Activated T-helper 9 cell treated with anti-CD3 and anti-CD28 coated beads, Interleukin-2, amount 50 U/mL, for 16 hours (primary cell): Measurements from ENCODE around the gene NR0B1.

Experiments used
- DNase-seq: peaks from one replicate; pipeline ENCODE4 v3.0.0-alpha.2; 2020; ENCODE audit warnings: low read depth

Gene NR0B1

GRCh38 chrX:30270639-30271038 lies 38.6 kb downstream of the NR0B1 start:
- DNase-seq = no peak

DNA sequence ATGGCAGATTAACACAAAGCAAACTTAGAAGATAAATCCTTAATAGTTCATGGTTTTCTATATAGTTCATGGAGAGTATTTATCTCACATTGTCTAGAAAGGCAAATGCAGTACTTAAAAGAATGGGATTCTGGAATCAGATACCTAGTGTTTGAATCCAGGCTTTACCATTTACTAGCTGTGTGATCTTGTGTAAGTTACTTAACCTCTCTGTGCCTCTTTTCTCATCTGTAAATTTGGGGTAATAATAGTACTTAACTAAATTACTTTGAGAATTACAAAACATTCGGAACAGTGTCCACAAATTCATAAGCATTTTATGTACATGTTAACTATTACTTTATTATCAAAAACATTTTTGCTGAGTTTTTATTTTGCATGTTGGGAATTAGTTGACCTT lies 46.4 kb downstream of the NR0B1 start:
- DNase-seq = no peak

GRCh38 chrX:30261012-30261411 lies 48.2 kb downstream of the NR0B1 start:
- no peak for DNase-seq

GRCh38 chrX:30259927-30260326 lies 49.3 kb downstream of the NR0B1 start:
- no peak for DNase-seq
